GM19372 (cell line): ENCODE results near the gene BBS4.
"Not testable (repeated sequence)": the region's sequence is repeated elsewhere in the genome, so short reads cannot be mapped to it uniquely, and the experiment has no call there.

Experiments used
- ATAC-seq: cut with Tn5 transposase; IDR thresholded peaks from one replicate; pipeline ENCODE4 v1.9.1; 2021; ENCODE audit warnings: mild to moderate bottlenecking, low read depth, moderate library complexity; ENCODE audit not compliant: unreplicated experiment

BBS4 gene

GRCh38 chr15:72690938-72691337 lies 4.9 kb downstream of the BBS4 start:
- no peak for ATAC-seq

- no peak for ATAC-seq
These were observed 12.9 kb downstream of the BBS4 start for GRCh38 chr15:72698938-72699337.

GRCh38 chr15:72700076-72700475 lies 14.1 kb downstream of the BBS4 start:
- ATAC-seq: no peak

- no peak for ATAC-seq
These were observed 20.3 kb downstream of the BBS4 start for GRCh38 chr15:72706266-72706665.

GRCh38 chr15:72708551-72709303 lies 22.7 kb downstream of the BBS4 start:
- not testable (repeated sequence) for ATAC-seq

GRCh38 chr15:72722071-72722696 lies 36.2 kb downstream of the BBS4 start:
- ATAC-seq: no peak

GRCh38 chr15:72724028-72724427 lies 38.0 kb downstream of the BBS4 start:
- ATAC-seq: no peak

GRCh38 chr15:72725446-72725845 lies 39.4 kb downstream of the BBS4 start:
- no peak for ATAC-seq

- not testable (repeated sequence) for ATAC-seq
These were observed 39.8 kb downstream of the BBS4 start for GRCh38 chr15:72725851-72726250.

- no peak for ATAC-seq
These were observed 41.1 kb downstream of the BBS4 start for GRCh38 chr15:72727154-72727553.

GRCh38 chr15:72728249-72728648 lies 42.2 kb downstream of the BBS4 start:
- not testable (repeated sequence) for ATAC-seq

- ATAC-seq: no peak
These were observed 42.8 kb downstream of the BBS4 start for GRCh38 chr15:72728821-72729220.

- ATAC-seq: no peak
These were observed 46.1 kb downstream of the BBS4 start for GRCh38 chr15:72732086-72732485.

- no peak for ATAC-seq
These were observed 46.5 kb downstream of the BBS4 start for GRCh38 chr15:72732516-72732915.

- ATAC-seq: no peak
These were observed 48.1 kb downstream of the BBS4 start for GRCh38 chr15:72733941-72734738.

- no peak for ATAC-seq
These were observed 49.1 kb downstream of the BBS4 start for GRCh38 chr15:72735111-72735510.

- ATAC-seq: no peak
These were observed 51.1 kb downstream of the BBS4 start for GRCh38 chr15:72737061-72737460.

GRCh38 chr15:72737723-72738122 lies 51.7 kb downstream of the BBS4 start:
- no peak for ATAC-seq

GRCh38 chr15:72740219-72740618 lies 54.2 kb downstream of the BBS4 start:
- no peak for ATAC-seq

- ATAC-seq: no peak
These were observed 63.7 kb downstream of the BBS4 start for GRCh38 chr15:72749700-72750099.

- no peak for ATAC-seq
These were observed 65.9 kb downstream of the BBS4 start for GRCh38 chr15:72751751-72752455.
